ENCODE data around the gene CDH23.

Gene CDH23

GRCh38 chr10:71814922-71815411 lies 418.2 kb downstream of the CDH23 start:
- CTCF ChIA-PET = interaction anchor here (1.1 to 1.3 kb wide), 3 partner anchors 15 to 85 kb away, joined by 3 to 5 read pairs (median 3); no protein-coding TSS in a partner anchor
- POLR2A ChIA-PET = no interaction called here
- DNase-seq (ENCODE audit: extremely low spot score) = peak; percentile 37
- TF ChIP-seq CTBP1 (IDR thresholded peaks at IDR 0.05; ENCODE audit: borderline replicate concordance) (no peak), PKNOX1 (IDR thresholded peaks at IDR 0.05) (no peak), FOXA1 (IDR thresholded peaks at IDR 0.05) (no peak), ELF4 (IDR thresholded peaks at IDR 0.05) (no peak), NFRKB (IDR thresholded peaks at IDR 0.05) (no peak), LEF1 (IDR thresholded peaks at IDR 0.05; ENCODE audit: borderline replicate concordance) (no peak), L3MBTL2 (conservative IDR thresholded peaks at IDR 0.05) (no peak), HDGF (IDR thresholded peaks at IDR 0.05; ENCODE audit: borderline replicate concordance) (no peak), FOXM1 (IDR thresholded peaks at IDR 0.05; ENCODE audit: borderline replicate concordance) (no peak), FOXK2 (IDR thresholded peaks at IDR 0.05) (no peak)

GRCh38 chr10:71815515-71816130 lies 418.9 kb downstream of the CDH23 start:
- CTCF ChIA-PET = interaction anchor here (0.9 to 1.3 kb wide), 4 partner anchors 14 to 86 kb away, joined by 3 to 5 read pairs (median 3); no protein-coding TSS in a partner anchor
- TF ChIP-seq SUZ12 (IDR thresholded peaks at IDR 0.05) (no peak), PKNOX1 (IDR thresholded peaks at IDR 0.05) (no peak), FOXM1 (IDR thresholded peaks at IDR 0.05; ENCODE audit: borderline replicate concordance) (no peak), L3MBTL2 (conservative IDR thresholded peaks at IDR 0.05) (no peak), ZNF384 (IDR thresholded peaks at IDR 0.05) (no peak)
- no peak for DNase-seq (ENCODE audit: extremely low spot score)
- POLR2A ChIA-PET = no interaction called here

- no peak for DNase-seq (ENCODE audit: extremely low spot score)
- ChIA-PET POLR2A (no interaction called here), CTCF (no interaction called here)
- no peak for TF ChIP-seq BHLHE40 (IDR thresholded peaks at IDR 0.05; ENCODE audit: borderline replicate concordance)
Observed at GRCh38 chr10:71816421-71816851, 419.7 kb downstream of the CDH23 start.

GRCh38 chr10:71816936-71817618 lies 420.4 kb downstream of the CDH23 start:
- POLR2A ChIA-PET = no interaction called here
- no peak for DNase-seq (ENCODE audit: extremely low spot score)

GRCh38 chr10:71817831-71818655 lies 421.3 kb downstream of the CDH23 start:
- CTCF ChIA-PET = interaction anchor here (0.6 kb wide), 1 partner anchor 79 kb away, joined by 4 read pairs; no protein-coding TSS in a partner anchor
- POLR2A ChIA-PET = no interaction called here
- TF ChIP-seq ELF4 (IDR thresholded peaks at IDR 0.05) = no peak
- TF ChIP-seq FOXK2 (IDR thresholded peaks at IDR 0.05) = no peak
- no peak for DNase-seq (ENCODE audit: extremely low spot score)

More at GRCh38 chr10:71816936-71817618, 420.4 kb downstream of the CDH23 start:
- CTCF ChIA-PET = no interaction called here
- TF ChIP-seq NFRKB (IDR thresholded peaks at IDR 0.05) (no peak), SUZ12 (IDR thresholded peaks at IDR 0.05) (no peak), CTBP1 (IDR thresholded peaks at IDR 0.05; ENCODE audit: borderline replicate concordance) (no peak), ZNF384 (IDR thresholded peaks at IDR 0.05) (no peak), LEF1 (IDR thresholded peaks at IDR 0.05; ENCODE audit: borderline replicate concordance) (no peak), PKNOX1 (IDR thresholded peaks at IDR 0.05) (no peak), FOXA1 (IDR thresholded peaks at IDR 0.05) (no peak), L3MBTL2 (conservative IDR thresholded peaks at IDR 0.05) (no peak), FOXK2 (IDR thresholded peaks at IDR 0.05) (no peak), SP1 (IDR thresholded peaks at IDR 0.05) (no peak), ELF4 (IDR thresholded peaks at IDR 0.05) (no peak), ARNT (IDR thresholded peaks at IDR 0.05) (no peak), TARDBP (IDR thresholded peaks at IDR 0.05) (no peak), FOXM1 (IDR thresholded peaks at IDR 0.05; ENCODE audit: borderline replicate concordance) (no peak), BHLHE40 (IDR thresholded peaks at IDR 0.05; ENCODE audit: borderline replicate concordance) (no peak), HDGF (IDR thresholded peaks at IDR 0.05; ENCODE audit: borderline replicate concordance) (no peak)

GRCh38 chr10:71818674-71819260 lies 422.0 kb downstream of the CDH23 start:
- no peak for DNase-seq (ENCODE audit: extremely low spot score)
- TF ChIP-seq FOXA1 (IDR thresholded peaks at IDR 0.05) = no peak
- no peak for TF ChIP-seq ARNT (IDR thresholded peaks at IDR 0.05)
- TF ChIP-seq ZNF384 (IDR thresholded peaks at IDR 0.05) = no peak
- TF ChIP-seq BHLHE40 (IDR thresholded peaks at IDR 0.05; ENCODE audit: borderline replicate concordance) = no peak
- TF ChIP-seq ELF4 (IDR thresholded peaks at IDR 0.05) = no peak
- TF ChIP-seq L3MBTL2 (conservative IDR thresholded peaks at IDR 0.05) = no peak
- TF ChIP-seq LEF1 (IDR thresholded peaks at IDR 0.05; ENCODE audit: borderline replicate concordance) = no peak
- TF ChIP-seq FOXM1 (IDR thresholded peaks at IDR 0.05; ENCODE audit: borderline replicate concordance) = no peak
- TF ChIP-seq SUZ12 (IDR thresholded peaks at IDR 0.05) = no peak
- TF ChIP-seq SP1 (IDR thresholded peaks at IDR 0.05) = no peak
- ChIA-PET POLR2A (no interaction called here), CTCF (interaction anchor here (0.6 kb wide), 1 partner anchor 78 kb away, joined by 4 read pairs; no protein-coding TSS in a partner anchor)

Data from HEK293T (cell line).